Liver (tissue), 9 donors: ENCODE measurements around the gene COL19A1. TPM values are rescaled to one million over a fixed set of nuclear protein-coding genes. Genes with fewer than 3 reads are reported as not detected.

Experiments
- DNase-seq: peaks from one replicate; pipeline ENCODE4 v3.0.0-alpha.2; 2017; ENCODE audit warnings: low spot score
- H3K27ac ChIP-seq, 2 donors: one replicate each; pipeline ENCODE4 v1.7.0; 2013; ENCODE audit warnings: inconsistent platforms in 2 of 2, low read length in 2 of 2, control low read depth in 1 of 2, low read depth in 1 of 2, mild to moderate bottlenecking in 1 of 2
- H3K27me3 ChIP-seq, 4 donors: one replicate each; pipeline versions ENCODE4 v1.6.1 to v1.7.0; 2013; ENCODE audit warnings: low read length in 3 of 4, inconsistent platforms in 1 of 4, mild to moderate bottlenecking in 1 of 4, moderate library complexity in 1 of 4; ENCODE audit not compliant: control insufficient read depth in 4 of 4, insufficient read depth in 4 of 4
- H3K36me3 ChIP-seq, 4 donors: one replicate each; pipeline versions ENCODE4 v1.6.1 to v1.7.0; 2013; ENCODE audit warnings: low read length in 3 of 4, mild to moderate bottlenecking in 3 of 4, low read depth in 1 of 4, moderate library complexity in 1 of 4; ENCODE audit not compliant: control insufficient read depth in 4 of 4, insufficient read depth in 3 of 4
- H3K4me1 ChIP-seq, 4 donors: one replicate each; pipeline versions ENCODE4 v1.6.1 to v1.7.0; 2013; ENCODE audit warnings: low read length in 3 of 4, mild to moderate bottlenecking in 3 of 4, moderate library complexity in 1 of 4; ENCODE audit not compliant: control insufficient read depth in 4 of 4, insufficient read depth in 4 of 4
- H3K4me3 ChIP-seq, 3 donors: one replicate each; pipeline versions ENCODE4 v1.6.1 to v1.7.0; 2013; ENCODE audit warnings: low read length in 3 of 3, control low read depth in 1 of 3, low read depth in 1 of 3, mild to moderate bottlenecking in 1 of 3
- H3K9ac ChIP-seq, 2 donors: one replicate each; pipeline ENCODE4 v1.7.0; 2013; ENCODE audit warnings: low read length in 2 of 2, mild to moderate bottlenecking in 2 of 2, moderate library complexity in 2 of 2, control low read depth in 1 of 2, low read depth in 1 of 2
- H3K9me3 ChIP-seq, 4 donors: one replicate each; pipeline versions ENCODE4 v1.6.1 to v1.7.0; 2013; ENCODE audit warnings: low read length in 3 of 4; ENCODE audit not compliant: control insufficient read depth in 4 of 4
- ATF3 ChIP-seq: IDR thresholded peaks from 2 replicates; pipeline ENCODE4 v1.6.1; 2016; ENCODE audit warnings: antibody characterized with exemption
- CTCF ChIP-seq: fragments of 150-350 bp; IDR thresholded peaks from 2 replicates; pipeline ENCODE4 v1.5.1; 2017; ENCODE audit warnings: improper control_type of control experiment, low read depth, low read length; ENCODE audit not compliant: missing input control
- EGR1 ChIP-seq, 2 donors: IDR thresholded peaks; 2 replicates each; pipeline ENCODE4 v1.6.1; 2016 to 2018; ENCODE audit warnings: antibody characterized with exemption in 2 of 2, low read depth in 2 of 2
- FOXA1 ChIP-seq: IDR thresholded peaks from 2 replicates; pipeline ENCODE4 v1.6.1; 2016; ENCODE audit warnings: antibody characterized with exemption
- FOXA2 ChIP-seq: IDR thresholded peaks from 2 replicates; pipeline ENCODE4 v1.6.1; 2016; ENCODE audit warnings: antibody characterized with exemption
- GABPA ChIP-seq, 2 donors: IDR thresholded peaks in 1 of 2; conservative IDR thresholded peaks in 1 of 2; 2 replicates each; pipeline ENCODE4 v1.6.1; 2016; ENCODE audit warnings: antibody characterized with exemption in 2 of 2, mild to moderate bottlenecking in 1 of 2, moderate library complexity in 1 of 2
- HNF4A ChIP-seq, 2 donors: conservative IDR thresholded peaks; 2 replicates each; pipeline ENCODE4 v1.6.1; 2016; ENCODE audit warnings: antibody characterized with exemption in 2 of 2, mild to moderate bottlenecking in 2 of 2
- HNF4G ChIP-seq: IDR thresholded peaks from 2 replicates; pipeline ENCODE4 v1.6.1; 2016; ENCODE audit warnings: antibody characterized with exemption
- JUND ChIP-seq, 2 donors: IDR thresholded peaks; 2 replicates each; pipeline ENCODE4 v1.6.1; 2016; ENCODE audit warnings: antibody characterized with exemption in 2 of 2
- MAX ChIP-seq: IDR thresholded peaks from 2 replicates; pipeline ENCODE4 v1.6.1; 2016; ENCODE audit warnings: antibody characterized with exemption
- NR2F2 ChIP-seq: IDR thresholded peaks from 2 replicates; pipeline ENCODE4 v1.6.1; 2016; ENCODE audit warnings: antibody characterized with exemption
- RAD21 ChIP-seq, 2 donors: IDR thresholded peaks; 2 replicates each; pipeline ENCODE4 v1.6.1; 2016; ENCODE audit warnings: antibody characterized with exemption in 2 of 2, mild to moderate bottlenecking in 2 of 2
- REST ChIP-seq: IDR thresholded peaks from 2 replicates; pipeline ENCODE4 v1.6.1; 2016; ENCODE audit warnings: antibody characterized with exemption, mild to moderate bottlenecking
- RXRA ChIP-seq, 2 donors: IDR thresholded peaks; 2 replicates each; pipeline ENCODE4 v1.6.1; 2017 to 2018; ENCODE audit warnings: antibody characterized with exemption in 2 of 2, mild to moderate bottlenecking in 1 of 2
- TAF1 ChIP-seq: conservative IDR thresholded peaks from 2 replicates; pipeline ENCODE4 v1.6.1; 2016; ENCODE audit warnings: antibody characterized with exemption, mild to moderate bottlenecking
- YY1 ChIP-seq: IDR thresholded peaks from 2 replicates; pipeline ENCODE4 v1.6.1; 2016; ENCODE audit warnings: antibody characterized with exemption, mild to moderate bottlenecking
- ZBTB33 ChIP-seq: IDR thresholded peaks from 2 replicates; pipeline ENCODE4 v1.6.1; 2016; ENCODE audit warnings: antibody characterized with exemption
- WGBS: extraction: QIAGEN DNeasy Blood & Tissue Kit; methylation state at CpG from one replicate; pipeline ENCODE4 v1.1.7; 2013; 5-methylcytosine and 5-hydroxymethylcytosine counted together
- polyA plus RNA-seq, 2 donors: library from polyadenylated mRNA; stranded (reverse) in 1 of 2; unstranded in 1 of 2; fragments of 200-250 nt in 1 of 2; fragments of >200 nt in 1 of 2; fragmentation: Nextera tagmentation in 1 of 2; extraction: Ambion mirVana in 1 of 2; gene quantifications; one replicate each; pipeline versions ENCODE4 v1.2.1 to v1.2.3, GENCODE V29; 2013 to 2015
- total RNA-seq, 2 donors: library from RNA; depleted of rRNA; stranded (reverse); fragments of >200 nt; gene quantifications; one replicate each; pipeline ENCODE4 v1.2.3, GENCODE V29; 2014
- donor health status: healthy.
- donor health status: healthy.
- donor health status: healthy.
- donor health status: healthy.
- donor health status: healthy.

The COL19A1 gene
- total and polyA plus RNA-seq, 4 donors: 0.25 to 0.51 TPM; not detected in 2

GRCh38 chr6:69942485-69942884 is 76.1 kb downstream of the COL19A1 start:
- no peak overlapping the region for H3K9ac ChIP-seq
- H3K36me3 ChIP-seq: no peaks in the 10 kb centered on the region
- no peak for DNase-seq
- 79% methylated on average over 2 of the region's 2 CpGs for WGBS
- no peaks in the 10 kb centered on the region for H3K9me3 ChIP-seq
- H3K27me3 ChIP-seq: peaks cover 0 to 7% (median 0%) of the 10 kb centered on the region in 4 donors
- H3K4me1 ChIP-seq: no peaks in the 10 kb centered on the region
- no peak for TF ChIP-seq NR2F2
- no peak for TF ChIP-seq ZBTB33
- no peak for TF ChIP-seq HNF4A (conservative IDR thresholded peaks at IDR 0.05)
- no peak for TF ChIP-seq REST
- no peak for TF ChIP-seq HNF4G
- no peak for TF ChIP-seq RAD21 (IDR thresholded peaks at IDR 0.05)
- no peak for TF ChIP-seq GABPA (IDR thresholded peaks at IDR 0.05 in 1 of 2, conservative IDR thresholded peaks at IDR 0.05 in 1 of 2)
- TF ChIP-seq YY1: no peak
- TF ChIP-seq ATF3: no peak
- no peak for TF ChIP-seq TAF1
- TF ChIP-seq CTCF: no peak
- TF ChIP-seq MAX: no peak
- TF ChIP-seq FOXA1: no peak
- H3K27ac ChIP-seq: no peak overlapping the region
- H3K4me3 ChIP-seq: no peak overlapping the region

GRCh38 chr6:69945192-69945591 is 78.8 kb downstream of the COL19A1 start:
- TF ChIP-seq RXRA (IDR thresholded peaks at IDR 0.05): no peak
- no peak for TF ChIP-seq CTCF
- TF ChIP-seq ATF3: no peak
- TF ChIP-seq NR2F2: no peak
- no peak for TF ChIP-seq GABPA (IDR thresholded peaks at IDR 0.05 in 1 of 2, conservative IDR thresholded peaks at IDR 0.05 in 1 of 2)
- no peak for TF ChIP-seq TAF1
- no peak for TF ChIP-seq MAX
- no peak for TF ChIP-seq EGR1 (IDR thresholded peaks at IDR 0.05; ENCODE audit: low read depth in 2 of 2)
- no peak for TF ChIP-seq YY1
- no peak for TF ChIP-seq RAD21 (IDR thresholded peaks at IDR 0.05)
- no peak for TF ChIP-seq ZBTB33
- TF ChIP-seq FOXA1: no peak
- no peak for TF ChIP-seq JUND (IDR thresholded peaks at IDR 0.05)
- TF ChIP-seq FOXA2: no peak
- TF ChIP-seq HNF4G: no peak
- 54% methylated on average over 1 of the region's 1 CpG for WGBS
- Histone ChIP-seq H3K36me3 (no peaks in the 10 kb centered on the region), H3K9me3 (no peaks in the 10 kb centered on the region), H3K27me3 (peaks cover 0 to 3% (median 0%) of the 10 kb centered on the region in 4 donors), H3K4me1 (no peaks in the 10 kb centered on the region), H3K9ac (no peak overlapping the region), H3K4me3 (no peak overlapping the region), H3K27ac (no peak overlapping the region)
- no peak for DNase-seq
